Neural cell (in vitro differentiated cells): ENCODE data around the gene SLAMF1. TPM values are rescaled to one million over a fixed set of nuclear protein-coding genes. Genes with fewer than 3 reads are reported as not detected.

Source experiments
- H2AFZ ChIP-seq: fragments of 200-600, 300-800 bp; sonication (generic), shearing (Covaris generic); 2 replicates; pipeline ENCODE4 v1.6.0; 2014; ENCODE audit warnings: low read depth, mild to moderate bottlenecking, antibody characterized with exemption, low read length, moderate library complexity
- H3F3A ChIP-seq: fragments of 200-600 bp; shearing (Covaris generic); 2 replicates; pipeline ENCODE4 v1.6.1; 2016; ENCODE audit warnings: mild to moderate bottlenecking, moderate library complexity, mixed read lengths, antibody characterized with exemption, low read length; ENCODE audit not compliant: insufficient read depth, poor library complexity, severe bottlenecking
- H3K27ac ChIP-seq: fragments of 200-600, 300-800 bp; sonication (generic), shearing (Covaris generic); 2 replicates; pipeline ENCODE4 v1.5.1; 2014; ENCODE audit warnings: mild to moderate bottlenecking, low read length, moderate library complexity
- H3K27me3 ChIP-seq: fragments of 300-800, 200-600 bp; sonication (generic), shearing (Covaris generic); 2 replicates; pipeline ENCODE4 v1.6.0; 2014; ENCODE audit warnings: mild to moderate bottlenecking, low read depth, low read length, moderate library complexity; ENCODE audit not compliant: insufficient read depth
- H3K36me3 ChIP-seq: fragments of 300-800, 200-600 bp; sonication (generic), shearing (Covaris generic); 2 replicates; pipeline ENCODE4 v1.5.1; 2014; ENCODE audit warnings: mild to moderate bottlenecking, antibody characterized with exemption, low read length, moderate library complexity; ENCODE audit not compliant: insufficient read depth
- H3K4me2 ChIP-seq: fragments of 300-800, 200-600 bp; sonication (generic), shearing (Covaris generic); 2 replicates; pipeline ENCODE4 v1.6.0; 2014; ENCODE audit warnings: mild to moderate bottlenecking, low read length
- H3K4me3 ChIP-seq: fragments of 300-800, 200-600 bp; sonication (generic), shearing (Covaris generic); 2 replicates; pipeline ENCODE4 v1.5.1; 2014; ENCODE audit warnings: mild to moderate bottlenecking, low read length, moderate library complexity
- H3K79me2 ChIP-seq: fragments of 200-600 bp; shearing (Covaris generic); replicated peaks from 2 replicates; pipeline ENCODE4 v1.6.0; 2014; ENCODE audit warnings: mild to moderate bottlenecking, low read length, moderate library complexity; ENCODE audit not compliant: insufficient read depth
- H3K9ac ChIP-seq: fragments of 300-800, 200-600 bp; sonication (generic), shearing (Covaris generic); 2 replicates; pipeline ENCODE4 v1.6.1; 2016; ENCODE audit warnings: mild to moderate bottlenecking, low read length, mixed read lengths
- H3K9me2 ChIP-seq: fragments of 200-600 bp; shearing (Covaris generic); 2 replicates; pipeline ENCODE4 v1.6.1; 2016; ENCODE audit warnings: mild to moderate bottlenecking, low read length, mixed read lengths; ENCODE audit not compliant: insufficient read depth
- H3K9me3 ChIP-seq: fragments of 200-600, 300-800 bp; sonication (generic), shearing (Covaris generic); 2 replicates; pipeline ENCODE4 v1.6.1; 2016; ENCODE audit warnings: mild to moderate bottlenecking, mixed run types, low read length, moderate library complexity, mixed read lengths
- H4K20me1 ChIP-seq: fragments of 200-600 bp; shearing (Covaris generic); 2 replicates; pipeline ENCODE4 v1.6.1; 2016; ENCODE audit warnings: mild to moderate bottlenecking, mixed run types; ENCODE audit not compliant: insufficient read depth
- CTCF ChIP-seq: fragments of 450-650 bp; IDR thresholded peaks from 2 replicates; pipeline ENCODE4 v1.5.1; 2014; ENCODE audit warnings: antibody characterized with exemption, mild to moderate bottlenecking, moderate library complexity; ENCODE audit not compliant: poor library complexity, severe bottlenecking
- EP300 ChIP-seq: fragments of 450-650 bp; conservative IDR thresholded peaks from 2 replicates; pipeline ENCODE4 v1.6.1; 2014; ENCODE audit warnings: antibody characterized with exemption, mild to moderate bottlenecking, moderate library complexity; ENCODE audit not compliant: poor library complexity, severe bottlenecking
- EZH2 ChIP-seq: fragments of 200-600, 300-800 bp; shearing (Covaris generic), sonication (generic); IDR thresholded peaks from 2 replicates; pipeline ENCODE4 v1.6.1; 2014; ENCODE audit warnings: antibody characterized with exemption, low read length, borderline replicate concordance, mild to moderate bottlenecking; ENCODE audit not compliant: insufficient read depth, poor library complexity, severe bottlenecking
- MXI1 ChIP-seq: fragments of 450-650 bp; conservative IDR thresholded peaks from 2 replicates; pipeline ENCODE4 v1.6.1; 2014; ENCODE audit warnings: antibody characterized with exemption, mild to moderate bottlenecking; ENCODE audit not compliant: poor library complexity, severe bottlenecking
- POLR2AphosphoS5 ChIP-seq: IDR thresholded peaks from 2 replicates; pipeline ENCODE4 v1.6.1; 2012
- RAD21 ChIP-seq: fragments of 450-650 bp; conservative IDR thresholded peaks from 2 replicates; pipeline ENCODE4 v1.6.1; 2014; ENCODE audit warnings: antibody characterized with exemption, mild to moderate bottlenecking, moderate library complexity
- REST ChIP-seq: IDR thresholded peaks from 2 replicates; pipeline ENCODE4 v1.6.1; 2012; ENCODE audit warnings: borderline replicate concordance
- SMC3 ChIP-seq: fragments of 450-650 bp; conservative IDR thresholded peaks from 2 replicates; pipeline ENCODE4 v1.6.1; 2014; ENCODE audit warnings: antibody characterized with exemption, mild to moderate bottlenecking, moderate library complexity; ENCODE audit not compliant: poor library complexity
- TAF1 ChIP-seq: IDR thresholded peaks from 2 replicates; pipeline ENCODE4 v1.6.1; 2012; ENCODE audit warnings: low read depth
- polyA plus RNA-seq: library from polyadenylated mRNA; depleted of rRNA; stranded (reverse); fragments of >200 nt; gene quantifications from 2 replicates; pipeline ENCODE4 v1.2.3, GENCODE V29; 2014

SLAMF1 gene
- polyA plus RNA-seq, 1 donor from 2014 or later: not detected

- H2AFZ ChIP-seq: no peak overlapping the region
- H3K79me2 ChIP-seq: no peaks in the 10 kb centered on the region
- H3K4me2 ChIP-seq: no peak overlapping the region
These were observed 26.2 kb upstream of the SLAMF1 start for GRCh38 chr1:160672789-160673695.

More at GRCh38 chr1:160672789-160673695, 26.2 kb upstream of the SLAMF1 start:
- no peak overlapping the region for H3K4me3 ChIP-seq
- H3F3A ChIP-seq: no peaks in the 10 kb centered on the region
- no peaks in the 10 kb centered on the region for H3K9me2 ChIP-seq
- no peaks in the 10 kb centered on the region for H3K9me3 ChIP-seq
- no peak overlapping the region for H3K27ac ChIP-seq
- no peaks in the 10 kb centered on the region for H3K27me3 ChIP-seq
- no peak for TF ChIP-seq EZH2
- TF ChIP-seq REST: no peak
- TF ChIP-seq CTCF: no peak
- no peak for TF ChIP-seq EP300
- TF ChIP-seq TAF1: no peak
- no peak for TF ChIP-seq POLR2AphosphoS5
- TF ChIP-seq MXI1: no peak
- TF ChIP-seq RAD21: no peak
- no peak for TF ChIP-seq SMC3
- no peaks in the 10 kb centered on the region for H4K20me1 ChIP-seq
- H3K9ac ChIP-seq: no peak overlapping the region
- H3K36me3 ChIP-seq: no peaks in the 10 kb centered on the region
